Esophagus muscularis mucosa (tissue), 4 donors: Measurements from ENCODE around the gene SLC32A1. TPM values are rescaled to one million over a fixed set of nuclear protein-coding genes. Genes with fewer than 3 reads are reported as not detected.

ENCODE experiments used
- DNase-seq: peaks from one replicate; pipeline ENCODE4 v3.0.0-alpha.2; 2017; ENCODE audit errors: extremely low spot score
- H3K27ac ChIP-seq, 4 donors: fragments of 200-600 bp; sonication (generic); replicated peaks in 1 of 4; 1 replicate in 3 of 4; 2 replicates in 1 of 4; pipeline ENCODE4 v1.5.1; 2016 to 2019; ENCODE audit warnings: mild to moderate bottlenecking in 1 of 4
- H3K27me3 ChIP-seq, 4 donors: fragments of 200-600 bp; sonication (generic); one replicate each; pipeline versions ENCODE4 v1.5.1 to v1.6.0; 2016 to 2019
- H3K36me3 ChIP-seq, 4 donors: fragments of 200-600 bp; sonication (generic); one replicate each; pipeline ENCODE4 v1.5.1; 2016 to 2019
- H3K4me1 ChIP-seq, 4 donors: fragments of 200-600 bp; sonication (generic); one replicate each; pipeline ENCODE4 v1.5.1; 2016 to 2019
- H3K4me3 ChIP-seq, 4 donors: fragments of 200-600 bp; sonication (generic); 1 replicate in 2 of 4; 2 replicates in 2 of 4; pipeline ENCODE4 v1.5.1; 2016 to 2019; ENCODE audit warnings: mild to moderate bottlenecking in 4 of 4, moderate library complexity in 1 of 4
- H3K9me3 ChIP-seq, 4 donors: fragments of 200-600 bp; sonication (generic); 1 replicate in 3 of 4; 2 replicates in 1 of 4; pipeline ENCODE4 v1.5.1; 2016 to 2019
- EP300 ChIP-seq: sonication (generic); formaldehyde crosslinking; IDR thresholded peaks from one replicate; pipeline ENCODE4 v1.6.1; 2017; ENCODE audit warnings: antibody characterized with exemption
- POLR2A ChIP-seq: fragments of 450-650 bp; IDR thresholded peaks from one replicate; pipeline ENCODE4 v1.6.1; 2017; ENCODE audit warnings: antibody characterized with exemption, moderate library complexity, mild to moderate bottlenecking, low read depth
- POLR2AphosphoS5 ChIP-seq, 2 donors: sonication (generic); formaldehyde crosslinking; IDR thresholded peaks; one replicate each; pipeline ENCODE4 v1.6.1; 2017; ENCODE audit warnings: antibody characterized with exemption in 2 of 2
- WGBS: methylation state at CpG from one replicate; pipeline ENCODE4 v1.1.5; 2018; 5-methylcytosine and 5-hydroxymethylcytosine counted together
- intact Hi-C: fragments of 100-400 bp; cut with DNase I; formaldehyde crosslinking; loops from one replicate; pipeline ENCODE4 v1.15.1; 2023
- total RNA-seq, 4 donors: library from RNA; depleted of rRNA; stranded (reverse); fragments of >200 nt; gene quantifications; one replicate each; pipeline versions ENCODE4 v1.1.0 to v1.2.1, GENCODE V29; 2016
- TF ChIP-seq, protein P1 (sequence below), 3 experiments: fragments of 200-600 bp in 2 of 3; fragments of 450-650 bp in 1 of 3; sonication (generic) in 2 of 3; IDR thresholded peaks; one replicate each; pipeline ENCODE4 v1.5.1; 2017 to 2019; ENCODE audit warnings: antibody characterized with exemption in 3 of 3, mild to moderate bottlenecking in 2 of 3, moderate library complexity in 1 of 3

Gene SLC32A1
- total RNA-seq, 4 donors from 2014 or later, result not detected

- TF ChIP-seq POLR2AphosphoS5 (IDR thresholded peaks at IDR 0.05) (no peak), EP300 (no peak), POLR2A (no peak)
- TF ChIP-seq, protein P1, sequence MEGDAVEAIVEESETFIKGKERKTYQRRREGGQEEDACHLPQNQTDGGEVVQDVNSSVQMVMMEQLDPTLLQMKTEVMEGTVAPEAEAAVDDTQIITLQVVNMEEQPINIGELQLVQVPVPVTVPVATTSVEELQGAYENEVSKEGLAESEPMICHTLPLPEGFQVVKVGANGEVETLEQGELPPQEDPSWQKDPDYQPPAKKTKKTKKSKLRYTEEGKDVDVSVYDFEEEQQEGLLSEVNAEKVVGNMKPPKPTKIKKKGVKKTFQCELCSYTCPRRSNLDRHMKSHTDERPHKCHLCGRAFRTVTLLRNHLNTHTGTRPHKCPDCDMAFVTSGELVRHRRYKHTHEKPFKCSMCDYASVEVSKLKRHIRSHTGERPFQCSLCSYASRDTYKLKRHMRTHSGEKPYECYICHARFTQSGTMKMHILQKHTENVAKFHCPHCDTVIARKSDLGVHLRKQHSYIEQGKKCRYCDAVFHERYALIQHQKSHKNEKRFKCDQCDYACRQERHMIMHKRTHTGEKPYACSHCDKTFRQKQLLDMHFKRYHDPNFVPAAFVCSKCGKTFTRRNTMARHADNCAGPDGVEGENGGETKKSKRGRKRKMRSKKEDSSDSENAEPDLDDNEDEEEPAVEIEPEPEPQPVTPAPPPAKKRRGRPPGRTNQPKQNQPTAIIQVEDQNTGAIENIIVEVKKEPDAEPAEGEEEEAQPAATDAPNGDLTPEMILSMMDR (IDR thresholded peaks at IDR 0.05), result no peak
- Histone ChIP-seq H3K4me3 (peak overlapping the region; percentile 68 to 91 (median 79)), H3K4me1 (peaks cover 11 to 26% (median 17%) of the 10 kb centered on the region in 4 donors), H3K9me3 (no peaks in the 10 kb centered on the region), H3K36me3 (peaks cover 3 to 21% (median 10%) of the 10 kb centered on the region in 4 donors), H3K27me3 (peaks cover 0 to under 1% (median 0%) of the 10 kb centered on the region in 4 donors), H3K27ac (peak overlapping the region; percentile 80 to 90 (median 85))
- no peak for DNase-seq
- intact Hi-C loops, result no loop called here
- 2% methylated on average over 10 of the region's 10 CpGs for WGBS
Observed at GRCh38 chr20:38748861-38749149, 24.5 kb downstream of the SLC32A1 start.

GRCh38 chr20:38751360-38751976 is 27.2 kb downstream of the SLC32A1 start:
- no peak overlapping the region for H3K27ac ChIP-seq
- H3K27me3 ChIP-seq, result no peaks in the 10 kb centered on the region
- intact Hi-C loops, result loop anchor here (2.0 kb wide), 1 partner anchor 105 kb away; no protein-coding TSS in a partner anchor
- TF ChIP-seq POLR2AphosphoS5 (IDR thresholded peaks at IDR 0.05), result no peak
- TF ChIP-seq, protein P1 (IDR thresholded peaks at IDR 0.05), result peak; percentile 56 to 61 (median 61)
- H3K36me3 ChIP-seq, result peaks cover 19 to 48% (median 36%) of the 10 kb centered on the region in 4 donors
- DNase-seq, result no peak
- H3K4me3 ChIP-seq, result no peak overlapping the region
- 54% methylated on average over 5 of the region's 5 CpGs for WGBS
- H3K9me3 ChIP-seq, result no peaks in the 10 kb centered on the region
- peaks cover 11 to 26% (median 17%) of the 10 kb centered on the region in 4 donors for H3K4me1 ChIP-seq

DNA sequence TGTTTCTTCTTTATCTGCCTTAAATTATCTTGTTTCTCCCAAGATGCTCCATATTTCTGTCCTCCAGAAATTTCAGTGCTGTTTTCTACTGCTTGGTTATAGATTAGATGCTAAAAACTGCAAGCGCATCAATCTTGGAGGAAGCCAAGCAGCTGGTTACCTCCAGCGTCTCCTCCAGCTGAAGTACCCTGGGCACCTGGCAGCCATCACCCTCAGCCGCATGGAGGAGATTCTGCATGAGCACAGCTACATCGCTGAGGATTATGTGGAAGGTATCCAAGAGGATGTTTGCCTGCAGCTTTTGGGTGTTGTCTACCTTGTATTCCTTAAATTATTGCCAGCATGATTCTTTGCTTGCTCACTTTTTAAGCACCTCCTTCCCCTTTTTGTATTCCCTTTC is 27.7 kb downstream of the SLC32A1 start:
- Histone ChIP-seq H3K27me3 (no peaks in the 10 kb centered on the region), H3K4me3 (no peak overlapping the region), H3K27ac (no peak overlapping the region), H3K4me1 (peaks cover 11 to 26% (median 17%) of the 10 kb centered on the region in 4 donors), H3K9me3 (no peaks in the 10 kb centered on the region), H3K36me3 (peaks cover 25 to 54% (median 41%) of the 10 kb centered on the region in 4 donors)
- TF ChIP-seq POLR2A, result no peak
- no peak for TF ChIP-seq EP300
- no peak for TF ChIP-seq POLR2AphosphoS5 (IDR thresholded peaks at IDR 0.05)
- TF ChIP-seq, protein P1 (IDR thresholded peaks at IDR 0.05), result no peak
- DNase-seq, result no peak
- 94% methylated on average over 4 of the region's 4 CpGs for WGBS
- intact Hi-C loops, result no loop called here

GRCh38 chr20:38754924-38755323 is 30.6 kb downstream of the SLC32A1 start:
- intact Hi-C loops, result no loop called here

More at GRCh38 chr20:38754924-38755323, 30.6 kb downstream of the SLC32A1 start:
- Histone ChIP-seq H3K36me3 (peaks cover 26 to 83% (median 67%) of the 10 kb centered on the region in 4 donors), H3K4me3 (no peak overlapping the region), H3K9me3 (no peaks in the 10 kb centered on the region), H3K27ac (no peak overlapping the region), H3K27me3 (no peaks in the 10 kb centered on the region), H3K4me1 (peaks cover 0 to 4% (median 0%) of the 10 kb centered on the region in 4 donors)
- no peak for TF ChIP-seq EP300
- TF ChIP-seq POLR2A, result no peak
- TF ChIP-seq, protein P1 (IDR thresholded peaks at IDR 0.05), result no peak
- TF ChIP-seq POLR2AphosphoS5 (IDR thresholded peaks at IDR 0.05), result no peak
- 92% methylated on average over 13 of the region's 13 CpGs for WGBS
- no peak for DNase-seq
